ENCODE measurements around the gene JCAD.

GRCh38 chr10:30036341-30036740, 23.0 kb downstream of the JCAD start:
- TF ChIP-seq CTCF (IDR thresholded peaks at IDR 0.05): no peak
- TF ChIP-seq TCF7L2 (IDR thresholded peaks at IDR 0.05; ENCODE audit: low read depth, low read length): no peak
- TF ChIP-seq POLR2AphosphoS5 (IDR thresholded peaks at IDR 0.05; ENCODE audit: low read depth, low read length): no peak
- TF ChIP-seq, protein P1, sequence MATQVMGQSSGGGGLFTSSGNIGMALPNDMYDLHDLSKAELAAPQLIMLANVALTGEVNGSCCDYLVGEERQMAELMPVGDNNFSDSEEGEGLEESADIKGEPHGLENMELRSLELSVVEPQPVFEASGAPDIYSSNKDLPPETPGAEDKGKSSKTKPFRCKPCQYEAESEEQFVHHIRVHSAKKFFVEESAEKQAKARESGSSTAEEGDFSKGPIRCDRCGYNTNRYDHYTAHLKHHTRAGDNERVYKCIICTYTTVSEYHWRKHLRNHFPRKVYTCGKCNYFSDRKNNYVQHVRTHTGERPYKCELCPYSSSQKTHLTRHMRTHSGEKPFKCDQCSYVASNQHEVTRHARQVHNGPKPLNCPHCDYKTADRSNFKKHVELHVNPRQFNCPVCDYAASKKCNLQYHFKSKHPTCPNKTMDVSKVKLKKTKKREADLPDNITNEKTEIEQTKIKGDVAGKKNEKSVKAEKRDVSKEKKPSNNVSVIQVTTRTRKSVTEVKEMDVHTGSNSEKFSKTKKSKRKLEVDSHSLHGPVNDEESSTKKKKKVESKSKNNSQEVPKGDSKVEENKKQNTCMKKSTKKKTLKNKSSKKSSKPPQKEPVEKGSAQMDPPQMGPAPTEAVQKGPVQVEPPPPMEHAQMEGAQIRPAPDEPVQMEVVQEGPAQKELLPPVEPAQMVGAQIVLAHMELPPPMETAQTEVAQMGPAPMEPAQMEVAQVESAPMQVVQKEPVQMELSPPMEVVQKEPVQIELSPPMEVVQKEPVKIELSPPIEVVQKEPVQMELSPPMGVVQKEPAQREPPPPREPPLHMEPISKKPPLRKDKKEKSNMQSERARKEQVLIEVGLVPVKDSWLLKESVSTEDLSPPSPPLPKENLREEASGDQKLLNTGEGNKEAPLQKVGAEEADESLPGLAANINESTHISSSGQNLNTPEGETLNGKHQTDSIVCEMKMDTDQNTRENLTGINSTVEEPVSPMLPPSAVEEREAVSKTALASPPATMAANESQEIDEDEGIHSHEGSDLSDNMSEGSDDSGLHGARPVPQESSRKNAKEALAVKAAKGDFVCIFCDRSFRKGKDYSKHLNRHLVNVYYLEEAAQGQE (IDR thresholded peaks at IDR 0.05; ENCODE audit: insufficient read depth in 1 of 2, low read depth in 2 of 2, low read length in 1 of 2): no peak

Data from Panc1 (cell line).